Endothelial cell of umbilical vein (primary cell): ENCODE measurements around the gene ENC1.

Source experiments
- CTCF ChIP-seq, 2 donors: IDR thresholded peaks; 1 replicate in 1 of 2; 2 replicates in 1 of 2; pipeline ENCODE4 v1.5.1; 2011; ENCODE audit warnings: low read length in 2 of 2, mild to moderate bottlenecking in 2 of 2, moderate library complexity in 2 of 2, control low read depth in 1 of 2, inconsistent platforms in 1 of 2, low read depth in 1 of 2; ENCODE audit not compliant: insufficient read depth in 1 of 2; ENCODE audit errors: extremely low read depth in 1 of 2
- EZH2 ChIP-seq: IDR thresholded peaks from 2 replicates; pipeline ENCODE4 v1.6.1; 2012; ENCODE audit warnings: borderline replicate concordance, low read depth, mild to moderate bottlenecking, moderate library complexity, low read length, inconsistent platforms; ENCODE audit not compliant: severe bottlenecking
- FOS ChIP-seq: IDR thresholded peaks from 2 replicates; pipeline ENCODE4 v1.6.1; 2011; ENCODE audit warnings: mild to moderate bottlenecking, low read length, moderate library complexity, borderline replicate concordance; ENCODE audit not compliant: insufficient read depth
- GATA2 ChIP-seq: IDR thresholded peaks from 2 replicates; pipeline ENCODE4 v1.7.0; 2011; ENCODE audit warnings: low read depth, mild to moderate bottlenecking, moderate library complexity, mixed read lengths, low read length; ENCODE audit not compliant: insufficient read length, insufficient read depth
- JUN ChIP-seq: IDR thresholded peaks from 2 replicates; pipeline ENCODE4 v1.6.1; 2011; ENCODE audit warnings: borderline replicate concordance, low read depth; ENCODE audit not compliant: insufficient read length, insufficient read depth
- MYC ChIP-seq: IDR thresholded peaks from one replicate; pipeline ENCODE4 v1.6.1; 2011; ENCODE audit warnings: mild to moderate bottlenecking, low read depth, low read length
- POLR2A ChIP-seq: IDR thresholded peaks from 2 replicates; pipeline ENCODE4 v1.6.1; 2012; ENCODE audit warnings: low read depth, mild to moderate bottlenecking, control low read depth, low read length
- POLR2AphosphoS5 ChIP-seq: IDR thresholded peaks from 2 replicates; pipeline ENCODE4 v1.6.1; 2012; ENCODE audit warnings: low read depth, mild to moderate bottlenecking, control low read depth, low read length, moderate library complexity; ENCODE audit not compliant: insufficient read depth
- TF ChIP-seq, protein P1 (sequence below): IDR thresholded peaks from 2 replicates; pipeline ENCODE4 v1.6.1; 2011; ENCODE audit not compliant: insufficient read depth, insufficient read length

DNA sequence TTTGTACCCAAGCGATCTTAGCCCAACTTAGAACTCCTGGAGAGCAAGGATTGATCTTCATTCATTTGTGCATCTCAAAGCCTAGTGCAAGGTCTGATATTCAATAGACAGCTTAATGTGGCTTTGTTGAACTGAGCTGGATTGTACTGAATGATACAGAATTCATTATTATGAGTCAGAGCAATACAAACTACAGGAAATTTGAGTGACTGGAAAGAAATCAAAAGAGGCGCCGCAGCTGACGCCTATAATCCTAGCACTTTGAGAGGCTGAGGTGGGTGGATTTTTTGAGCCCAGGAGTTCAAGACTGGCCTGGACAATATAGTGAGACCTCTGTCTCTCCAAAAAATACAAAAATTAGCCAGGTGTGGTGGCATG, 58.6 kb downstream of the ENC1 start:
- no peak for TF ChIP-seq CTCF (IDR thresholded peaks at IDR 0.05; ENCODE audit: extremely low read depth in 1 of 2, insufficient read depth in 1 of 2, low read depth in 1 of 2, low read length in 2 of 2)
- TF ChIP-seq POLR2A, result no peak
- peak; percentile 22 for TF ChIP-seq JUN
- no peak for TF ChIP-seq POLR2AphosphoS5
- TF ChIP-seq EZH2, result no peak
- TF ChIP-seq GATA2, result no peak
- TF ChIP-seq, protein P1, sequence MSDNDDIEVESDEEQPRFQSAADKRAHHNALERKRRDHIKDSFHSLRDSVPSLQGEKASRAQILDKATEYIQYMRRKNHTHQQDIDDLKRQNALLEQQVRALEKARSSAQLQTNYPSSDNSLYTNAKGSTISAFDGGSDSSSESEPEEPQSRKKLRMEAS, result no peak
- TF ChIP-seq FOS, result peak; percentile 71
- no peak for TF ChIP-seq MYC
